ENCODE measurements around the gene LRRC28.

The LRRC28 gene

GRCh38 chr15:99365242-99365641, 114.0 kb downstream of the LRRC28 start:
- no peaks in the 10 kb centered on the region for H3K4me1 ChIP-seq (ENCODE audit: control insufficient read depth, insufficient read depth, low read length)
- TF ChIP-seq ZNF571 (tag by site-specific recombination; IDR thresholded peaks at IDR 0.05) (no peak), ZNF707 (tag by site-specific recombination; IDR thresholded peaks at IDR 0.05) (no peak), BCL11A (tag by site-specific recombination; IDR thresholded peaks at IDR 0.05; ENCODE audit: low read depth) (no peak), ZNF266 (tag by site-specific recombination; IDR thresholded peaks at IDR 0.05; ENCODE audit: low read depth) (no peak), ZNF174 (tag by site-specific recombination; IDR thresholded peaks at IDR 0.05) (no peak)
- TF ChIP-seq, protein P1, sequence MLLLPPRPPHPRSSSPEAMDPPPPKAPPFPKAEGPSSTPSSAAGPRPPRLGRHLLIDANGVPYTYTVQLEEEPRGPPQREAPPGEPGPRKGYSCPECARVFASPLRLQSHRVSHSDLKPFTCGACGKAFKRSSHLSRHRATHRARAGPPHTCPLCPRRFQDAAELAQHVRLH (tag by site-specific recombination; IDR thresholded peaks at IDR 0.05): no peak
- no peaks in the 10 kb centered on the region for H3K9me3 ChIP-seq (ENCODE audit: control insufficient read depth, insufficient read depth, low read depth, low read length)
- ChIA-PET CTCF (interaction anchor here (1.1 to 1.7 kb wide), 2 partner anchors 93 to 339 kb away, joined by 3 read pairs; no protein-coding TSS in a partner anchor), POLR2A (no interaction called here)
- H3K4me3 ChIP-seq (ENCODE audit: low read depth, low read length): no peak overlapping the region
- H3K36me3 ChIP-seq (ENCODE audit: control insufficient read depth in 2 of 2, insufficient read depth in 1 of 2, low read length in 2 of 2): peaks cover 0 to 17% of the 10 kb centered on the region in 2 experiments; a peak in 2 of 3 replicates
- H3K27ac ChIP-seq (ENCODE audit: extremely low read depth, low read depth, low read length): no peak overlapping the region

- H3K9me3 ChIP-seq (ENCODE audit: control insufficient read depth, insufficient read depth, low read depth, low read length): no peaks in the 10 kb centered on the region
- CTCF ChIA-PET: interaction anchor here (1.1 to 1.7 kb wide), 2 partner anchors 94 to 338 kb away, joined by 3 read pairs; no protein-coding TSS in a partner anchor
- no peak overlapping the region for H3K4me3 ChIP-seq (ENCODE audit: low read depth, low read length)
- TF ChIP-seq ZNF561 (tag by site-specific recombination; IDR thresholded peaks at IDR 0.05; ENCODE audit: borderline replicate concordance) (no peak), PBX3 (CRISPR knock-in tag; IDR thresholded peaks at IDR 0.05) (no peak), KLF10 (tag by site-specific recombination; IDR thresholded peaks at IDR 0.05) (no peak), ZIC2 (tag by site-specific recombination; IDR thresholded peaks at IDR 0.05) (no peak), ZNF548 (tag by site-specific recombination; IDR thresholded peaks at IDR 0.05) (peak; percentile 93), ZSCAN4 (tag by site-specific recombination; IDR thresholded peaks at IDR 0.05) (no peak)
- TF ChIP-seq, protein P2, sequence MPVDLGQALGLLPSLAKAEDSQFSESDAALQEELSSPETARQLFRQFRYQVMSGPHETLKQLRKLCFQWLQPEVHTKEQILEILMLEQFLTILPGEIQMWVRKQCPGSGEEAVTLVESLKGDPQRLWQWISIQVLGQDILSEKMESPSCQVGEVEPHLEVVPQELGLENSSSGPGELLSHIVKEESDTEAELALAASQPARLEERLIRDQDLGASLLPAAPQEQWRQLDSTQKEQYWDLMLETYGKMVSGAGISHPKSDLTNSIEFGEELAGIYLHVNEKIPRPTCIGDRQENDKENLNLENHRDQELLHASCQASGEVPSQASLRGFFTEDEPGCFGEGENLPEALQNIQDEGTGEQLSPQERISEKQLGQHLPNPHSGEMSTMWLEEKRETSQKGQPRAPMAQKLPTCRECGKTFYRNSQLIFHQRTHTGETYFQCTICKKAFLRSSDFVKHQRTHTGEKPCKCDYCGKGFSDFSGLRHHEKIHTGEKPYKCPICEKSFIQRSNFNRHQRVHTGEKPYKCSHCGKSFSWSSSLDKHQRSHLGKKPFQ (tag by site-specific recombination; IDR thresholded peaks at IDR 0.05): no peak
- H3K27ac ChIP-seq (ENCODE audit: extremely low read depth, low read depth, low read length): no peak overlapping the region
- peaks cover 0 to 17% of the 10 kb centered on the region in 2 experiments; a peak in 2 of 3 replicates for H3K36me3 ChIP-seq (ENCODE audit: control insufficient read depth in 2 of 2, insufficient read depth in 1 of 2, low read length in 2 of 2)
- POLR2A ChIA-PET: no interaction called here
- no peaks in the 10 kb centered on the region for H3K4me1 ChIP-seq (ENCODE audit: control insufficient read depth, insufficient read depth, low read length)
Observed at GRCh38 chr15:99366013-99366412, 114.7 kb downstream of the LRRC28 start.

GRCh38 chr15:99368743-99369142, 117.5 kb downstream of the LRRC28 start:
- ChIA-PET POLR2A (no interaction called here), CTCF (interaction anchor here (0.6 to 0.8 kb wide), 4 partner anchors 29 to 821 kb away, joined by 3 read pairs; no protein-coding TSS in a partner anchor)

More at GRCh38 chr15:99368743-99369142, 117.5 kb downstream of the LRRC28 start:
- Histone ChIP-seq H3K9me3 (ENCODE audit: control insufficient read depth, insufficient read depth, low read depth, low read length) (no peaks in the 10 kb centered on the region), H3K4me3 (ENCODE audit: low read depth, low read length) (no peak overlapping the region), H3K27ac (ENCODE audit: extremely low read depth, low read depth, low read length) (no peak overlapping the region), H3K36me3 (ENCODE audit: control insufficient read depth in 2 of 2, insufficient read depth in 1 of 2, low read length in 2 of 2) (peaks cover 0 to 14% of the 10 kb centered on the region in 2 experiments; a peak in 2 of 3 replicates), H3K4me1 (ENCODE audit: control insufficient read depth, insufficient read depth, low read length) (no peaks in the 10 kb centered on the region)
- TF ChIP-seq ZNF404 (tag by site-specific recombination; IDR thresholded peaks at IDR 0.05) (no peak), SETDB1 (IDR thresholded peaks at IDR 0.05; ENCODE audit: insufficient read length, low read length) (peak; percentile 20), ZNF654 (tag by site-specific recombination; IDR thresholded peaks at IDR 0.05; ENCODE audit: low read depth) (no peak), ZNF645 (tag by site-specific recombination; IDR thresholded peaks at IDR 0.05) (no peak)
- TF ChIP-seq, protein P3, sequence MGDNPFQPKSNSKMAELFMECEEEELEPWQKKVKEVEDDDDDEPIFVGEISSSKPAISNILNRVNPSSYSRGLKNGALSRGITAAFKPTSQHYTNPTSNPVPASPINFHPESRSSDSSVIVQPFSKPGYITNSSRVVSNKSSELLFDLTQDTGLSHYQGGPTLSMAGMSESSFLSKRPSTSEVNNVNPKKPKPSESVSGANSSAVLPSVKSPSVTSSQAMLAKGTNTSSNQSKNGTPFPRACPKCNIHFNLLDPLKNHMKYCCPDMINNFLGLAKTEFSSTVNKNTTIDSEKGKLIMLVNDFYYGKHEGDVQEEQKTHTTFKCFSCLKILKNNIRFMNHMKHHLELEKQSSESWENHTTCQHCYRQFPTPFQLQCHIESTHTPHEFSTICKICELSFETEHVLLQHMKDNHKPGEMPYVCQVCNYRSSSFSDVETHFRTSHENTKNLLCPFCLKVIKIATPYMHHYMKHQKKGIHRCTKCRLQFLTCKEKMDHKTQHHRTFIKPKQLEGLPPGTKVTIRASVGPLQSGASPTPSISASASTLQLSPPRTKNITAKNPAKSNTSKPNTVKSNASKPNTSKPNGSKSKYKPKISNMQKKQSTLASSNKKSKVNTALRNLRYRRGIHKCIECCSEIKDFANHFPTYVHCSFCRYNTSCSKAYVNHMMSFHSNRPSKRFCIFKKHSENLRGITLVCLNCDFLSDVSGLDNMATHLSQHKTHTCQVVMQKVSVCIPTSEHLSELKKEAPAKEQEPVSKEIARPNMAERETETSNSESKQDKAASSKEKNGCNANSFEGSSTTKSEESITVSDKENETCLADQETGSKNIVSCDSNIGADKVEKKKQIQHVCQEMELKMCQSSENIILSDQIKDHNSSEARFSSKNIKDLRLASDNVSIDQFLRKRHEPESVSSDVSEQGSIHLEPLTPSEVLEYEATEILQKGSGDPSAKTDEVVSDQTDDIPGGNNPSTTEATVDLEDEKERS (tag by site-specific recombination; IDR thresholded peaks at IDR 0.05): peak; percentile 44; the same call in 1 of the 2 replicates
